IMR-90 (cell line): ENCODE measurements around the gene HMCN1. TPM values are rescaled to one million over a fixed set of nuclear protein-coding genes. Genes with fewer than 3 reads are reported as not detected.

Source experiments
- ATAC-seq: fragments of 200-7000 bp; cut with Tn5 transposase; 2 replicates; pipeline ENCODE4 v1.9.1; 2020; ENCODE audit warnings: low read depth, mild to moderate bottlenecking, moderate library complexity
- BruUV-seq: library from RNA; stranded (reverse); fragments of 400-500 nt; replicated peaks from 2 replicates; lab custom pipeline; 2021; lab: Mats Ljungman, UMichigan
- CTCF ChIA-PET: fragments of 300-600 bp; formaldehyde crosslinking; extraction: SDS; loops from one replicate; lab custom pipeline; 2021; ENCODE audit warnings: antibody characterized with exemption; lab: Yijun Ruan, JAX
- POLR2A ChIA-PET: fragments of 300-600 bp; sonication (Branson Sonifier 250); formaldehyde crosslinking; loops from one replicate; lab custom pipeline; 2022; ENCODE audit warnings: antibody characterized with exemption; ENCODE audit not compliant: unreplicated experiment; lab: Charles Lee
- DNase-seq: peaks from one replicate; pipeline ENCODE4 v3.0.0; 2013
- H2AFZ ChIP-seq: replicated peaks from 2 replicates; pipeline ENCODE3; 2013; ENCODE audit warnings: low read length, mild to moderate bottlenecking; ENCODE audit not compliant: poor library complexity
- H2AK5ac ChIP-seq: 2 replicates; pipeline ENCODE4 v1.6.1; 2013; ENCODE audit warnings: low read depth, low read length, inconsistent platforms
- H2AK9ac ChIP-seq: replicated peaks from 2 replicates; pipeline ENCODE3; 2013; ENCODE audit warnings: mild to moderate bottlenecking, low read depth, low read length, moderate library complexity; ENCODE audit not compliant: poor library complexity
- H2BK120ac ChIP-seq: 2 replicates; pipeline ENCODE4 v1.6.1; 2013; ENCODE audit warnings: low read depth, low read length, inconsistent platforms
- H2BK15ac ChIP-seq: 3 replicates; pipeline ENCODE4 v1.6.1; 2013; ENCODE audit warnings: low read depth, low read length, inconsistent platforms
- H2BK20ac ChIP-seq: 2 replicates; pipeline ENCODE4 v1.6.1; 2013; ENCODE audit warnings: low read depth, mild to moderate bottlenecking, inconsistent platforms, low read length, moderate library complexity
- H2BK5ac ChIP-seq: 2 replicates; pipeline ENCODE4 v1.6.1; 2013; ENCODE audit warnings: mild to moderate bottlenecking, low read depth, low read length, inconsistent platforms; ENCODE audit not compliant: poor library complexity, severe bottlenecking
- H3K14ac ChIP-seq: replicated peaks from 2 replicates; pipeline ENCODE4 v1.6.1; 2013; ENCODE audit warnings: low read depth, low read length, inconsistent platforms
- H3K18ac ChIP-seq: 2 replicates; pipeline ENCODE4 v1.6.1; 2013; ENCODE audit warnings: low read depth, low read length, control low read depth
- H3K23ac ChIP-seq: 2 replicates; pipeline ENCODE4 v1.6.1; 2013; ENCODE audit warnings: low read depth, low read length, inconsistent platforms
- H3K27ac ChIP-seq: 2 replicates; pipeline ENCODE4 v1.5.1; 2013; ENCODE audit warnings: mild to moderate bottlenecking, control low read depth, low read length; ENCODE audit not compliant: insufficient read depth
- H3K27me3 ChIP-seq: 2 replicates; pipeline ENCODE4 v1.6.1; 2013; ENCODE audit warnings: low read length; ENCODE audit not compliant: control insufficient read depth, insufficient read depth
- H3K36me3 ChIP-seq: 2 replicates; pipeline ENCODE4 v1.6.1; 2013; ENCODE audit warnings: low read length, mixed read lengths; ENCODE audit not compliant: control insufficient read depth, insufficient read depth
- H3K4ac ChIP-seq: 2 replicates; pipeline ENCODE4 v1.6.1; 2013; ENCODE audit warnings: low read depth, low read length, inconsistent platforms
- H3K4me1 ChIP-seq: 2 replicates; pipeline ENCODE4 v1.6.1; 2013; ENCODE audit warnings: low read length, mixed read lengths; ENCODE audit not compliant: control insufficient read depth, insufficient read depth
- H3K4me2 ChIP-seq: 2 replicates; pipeline ENCODE4 v1.6.1; 2013; ENCODE audit warnings: low read depth, mild to moderate bottlenecking, control low read depth, low read length, moderate library complexity
- H3K4me3 ChIP-seq: 2 replicates; pipeline ENCODE4 v1.5.1; 2013; ENCODE audit warnings: low read depth, mild to moderate bottlenecking, control low read depth, low read length, moderate library complexity; ENCODE audit not compliant: insufficient read depth
- H3K56ac ChIP-seq: 2 replicates; pipeline ENCODE4 v1.6.1; 2013; ENCODE audit warnings: low read length, inconsistent platforms; ENCODE audit not compliant: insufficient read depth; ENCODE audit errors: extremely low read depth
- H3K79me1 ChIP-seq, 2 experiments: 2 replicates each; pipeline ENCODE4 v1.6.1; 2013; ENCODE audit warnings: low read length in 2 of 2, inconsistent platforms in 1 of 2, low read depth in 1 of 2
- H3K9ac ChIP-seq: 2 replicates; pipeline ENCODE4 v1.6.1; 2013; ENCODE audit warnings: low read depth, low read length, control low read depth
- H3K9me1 ChIP-seq: 2 replicates; pipeline ENCODE4 v1.6.1; 2013; ENCODE audit warnings: low read length, inconsistent platforms; ENCODE audit not compliant: insufficient read depth
- H3K9me3 ChIP-seq: 2 replicates; pipeline ENCODE4 v1.6.1; 2013; ENCODE audit warnings: low read length; ENCODE audit not compliant: control insufficient read depth, insufficient read depth
- H4K20me1 ChIP-seq: 2 replicates; pipeline ENCODE4 v1.6.1; 2013; ENCODE audit warnings: low read length, inconsistent platforms; ENCODE audit not compliant: insufficient read depth
- H4K5ac ChIP-seq: 2 replicates; pipeline ENCODE4 v1.6.1; 2013; ENCODE audit warnings: mild to moderate bottlenecking, low read depth, low read length, control low read depth
- H4K8ac ChIP-seq, 2 experiments: 2 replicates each; pipeline ENCODE4 v1.6.1; 2013; ENCODE audit warnings: low read depth in 2 of 2, low read length in 2 of 2, control low read depth in 1 of 2, inconsistent platforms in 1 of 2
- H4K91ac ChIP-seq: 2 replicates; pipeline ENCODE4 v1.6.1; 2013; ENCODE audit warnings: low read depth, low read length, inconsistent platforms; ENCODE audit not compliant: insufficient read depth
- CHD1 ChIP-seq: IDR thresholded peaks from 2 replicates; pipeline ENCODE4 v1.6.1; 2012; ENCODE audit warnings: low read depth, low read length, improper control_type of control experiment
- FOS ChIP-seq: fragments of 150-350 bp; IDR thresholded peaks from 2 replicates; pipeline ENCODE4 v1.6.1; 2016; ENCODE audit warnings: low read depth, low read length
- MAFK ChIP-seq: IDR thresholded peaks from 2 replicates; pipeline ENCODE4 v1.6.1; 2012; ENCODE audit warnings: low read depth, low read length, improper control_type of control experiment
- MAZ ChIP-seq: IDR thresholded peaks from 2 replicates; pipeline ENCODE4 v1.6.1; 2012; ENCODE audit warnings: low read depth, mild to moderate bottlenecking, low read length, improper control_type of control experiment, moderate library complexity, borderline replicate concordance
- MXI1 ChIP-seq: IDR thresholded peaks from 2 replicates; pipeline ENCODE4 v1.6.1; 2012; ENCODE audit warnings: low read depth, mild to moderate bottlenecking, low read length, moderate library complexity, borderline replicate concordance
- POLR2A ChIP-seq: IDR thresholded peaks from 2 replicates; pipeline ENCODE4 v1.6.1; 2012; ENCODE audit warnings: mild to moderate bottlenecking, low read depth, low read length
- RAD21 ChIP-seq: IDR thresholded peaks from 2 replicates; pipeline ENCODE4 v1.6.1; 2012; ENCODE audit warnings: low read length, improper control_type of control experiment
- RCOR1 ChIP-seq: IDR thresholded peaks from 2 replicates; pipeline ENCODE4 v1.6.1; 2012; ENCODE audit warnings: mild to moderate bottlenecking, low read length, improper control_type of control experiment; ENCODE audit not compliant: insufficient replicate concordance
- RFX5 ChIP-seq: IDR thresholded peaks from 2 replicates; pipeline ENCODE4 v1.8.0; 2012; ENCODE audit warnings: low read depth, mild to moderate bottlenecking, low read length, moderate library complexity
- SMC3 ChIP-seq: fragments of 150-350 bp; IDR thresholded peaks from 2 replicates; pipeline ENCODE4 v1.6.1; 2016; ENCODE audit warnings: low read depth, mild to moderate bottlenecking, antibody characterized with exemption, low read length, moderate library complexity
- WGBS, 2 experiments: methylation state at CpG; one replicate each; pipeline versions ENCODE4 v1.1.5 to v1.1.7; 2013; ENCODE audit warnings: missing lambda C conversion rate in 2 of 2; ENCODE audit not compliant: insufficient read length in 1 of 2; ENCODE audit errors: extremely low coverage in 2 of 2; 5-methylcytosine and 5-hydroxymethylcytosine counted together
- dilution Hi-C: fragments of 300-500 bp; cut with HindIII; formaldehyde crosslinking; loops from one replicate; pipeline ENCODE4 v1.14.3; 2018; ENCODE audit warnings: low sequenced_read_pairs; ENCODE audit not compliant: unreplicated experiment
- in situ Hi-C: fragments of 300-500 bp; cut with MboI; formaldehyde crosslinking; loops from 3 replicates; pipeline ENCODE4 v1.14.3; 2019; ENCODE audit warnings: low sequenced_read_pairs, inconsistent platforms, mixed read lengths
- intact Hi-C: fragments of 100-400 bp; cut with micrococcal nuclease; formaldehyde crosslinking; loops from 2 replicates; pipeline ENCODE4 v1.10.0; 2022
- polyA plus RNA-seq, 3 experiments: library from polyadenylated mRNA; depleted of rRNA; stranded (reverse); fragments of >200 nt; gene quantifications; 2 replicates each; pipeline ENCODE4 v1.2.3, GENCODE V29; 2012; ENCODE audit warnings: low replicate concordance in 1 of 3
- total RNA-seq: library from RNA; depleted of rRNA; stranded (reverse); fragments of >200 nt; gene quantifications from 2 replicates; pipeline ENCODE4 v1.2.3, GENCODE V29; 2012
- TF ChIP-seq, protein P1 (sequence below): fragments of 150-350 bp; IDR thresholded peaks from 2 replicates; pipeline ENCODE4 v1.6.1; 2017; ENCODE audit warnings: mild to moderate bottlenecking, antibody characterized with exemption, low read length, low read depth

Gene HMCN1
- total and polyA plus RNA-seq, 2 of the 4 experiments (the other 2 are of a cell fraction): 6.1 to 11.7 TPM

DNA sequence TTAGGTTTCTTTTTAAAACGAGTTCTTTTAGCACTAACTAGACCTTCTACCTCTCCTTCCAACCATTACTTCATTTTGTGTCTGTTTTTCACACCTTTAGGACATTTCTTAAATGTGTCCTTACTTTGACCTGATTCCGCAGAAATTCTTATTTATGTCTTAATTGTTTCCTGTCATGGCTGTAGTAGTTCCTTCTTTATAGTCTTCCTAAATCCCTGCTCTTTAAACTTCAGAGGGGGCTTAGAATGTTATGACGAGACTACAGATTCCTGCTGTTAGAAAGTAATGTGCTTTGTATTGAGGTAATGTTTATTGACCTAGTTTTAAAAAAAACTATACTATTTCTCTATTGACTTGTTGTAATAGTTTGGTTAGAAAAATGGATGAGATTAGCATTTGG is 70.4 kb downstream of the HMCN1 start:
- Histone ChIP-seq H3K4me2 (no peak overlapping the region), H2BK120ac (no peak overlapping the region), H4K20me1 (no peaks in the 10 kb centered on the region), H3K79me1 (no peaks in the 10 kb centered on the region), H3K36me3 (no peaks in the 10 kb centered on the region), H2AFZ (no peak overlapping the region), H3K4ac (no peak overlapping the region), H2BK15ac (no peak overlapping the region), H3K27me3 (no peaks in the 10 kb centered on the region), H3K4me1 (no peaks in the 10 kb centered on the region), H4K5ac (no peak overlapping the region), H4K91ac (no peak overlapping the region), H3K9me1 (peaks cover 3% of the 10 kb centered on the region), H3K9ac (no peak overlapping the region), H2BK20ac (no peak overlapping the region), H3K9me3 (no peaks in the 10 kb centered on the region), H3K27ac (no peak overlapping the region), H3K14ac (no peak overlapping the region), H3K56ac (no peak overlapping the region), H2AK5ac (no peak overlapping the region), H2BK5ac (no peak overlapping the region), H3K4me3 (no peak overlapping the region), H3K18ac (no peak overlapping the region), H3K23ac (no peak overlapping the region), H4K8ac (no peak overlapping the region), H2AK9ac (no peak overlapping the region)
- DNase-seq (no peak), ATAC-seq (no peak)
- ChIA-PET CTCF (no interaction called here), POLR2A (no interaction called here)
- no TSS peak for BruUV-seq
- no CpG with 5 or more reads among the region's 3 CpGs for WGBS, 2 experiments
- TF ChIP-seq FOS: no peak
- no peak for TF ChIP-seq RCOR1
- TF ChIP-seq SMC3: no peak
- TF ChIP-seq, protein P1, sequence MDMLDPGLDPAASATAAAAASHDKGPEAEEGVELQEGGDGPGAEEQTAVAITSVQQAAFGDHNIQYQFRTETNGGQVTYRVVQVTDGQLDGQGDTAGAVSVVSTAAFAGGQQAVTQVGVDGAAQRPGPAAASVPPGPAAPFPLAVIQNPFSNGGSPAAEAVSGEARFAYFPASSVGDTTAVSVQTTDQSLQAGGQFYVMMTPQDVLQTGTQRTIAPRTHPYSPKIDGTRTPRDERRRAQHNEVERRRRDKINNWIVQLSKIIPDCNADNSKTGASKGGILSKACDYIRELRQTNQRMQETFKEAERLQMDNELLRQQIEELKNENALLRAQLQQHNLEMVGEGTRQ: no peak
- TF ChIP-seq MXI1: no peak
- TF ChIP-seq MAZ: no peak
- no peak for TF ChIP-seq CHD1
- no peak for TF ChIP-seq RAD21
- TF ChIP-seq RFX5: no peak
- no peak for TF ChIP-seq MAFK
- TF ChIP-seq POLR2A: no peak
- in situ Hi-C loops (no loop called here), dilution Hi-C loops (no loop called here), intact Hi-C loops (no loop called here)
